Sigmoid colon (tissue), 7 donors: Measurements from ENCODE around the gene PAGR1. TPM values are rescaled to one million over a fixed set of nuclear protein-coding genes. Genes with fewer than 3 reads are reported as not detected.
A peak's percentile ranks its signal among the peaks of the same experiment; 100 is the strongest.

Experiments
- DNase-seq: peaks from one replicate; pipeline ENCODE4 v3.0.0-alpha.2; 2019
- H3K27ac ChIP-seq, 4 donors: fragments of 200-600 bp; sonication (generic); one replicate each; pipeline ENCODE4 v1.5.1; 2016 to 2019; ENCODE audit warnings: mild to moderate bottlenecking in 1 of 4
- H3K27me3 ChIP-seq, 3 donors: fragments of 200-600 bp; sonication (generic); one replicate each; pipeline ENCODE4 v1.5.1; 2019; ENCODE audit warnings: mild to moderate bottlenecking in 1 of 3
- H3K36me3 ChIP-seq, 4 donors: fragments of 200-600 bp; sonication (generic); one replicate each; pipeline ENCODE4 v1.5.1; 2016 to 2019
- H3K4me1 ChIP-seq, 4 donors: fragments of 200-600 bp; sonication (generic); one replicate each; pipeline ENCODE4 v1.5.1; 2017 to 2019
- H3K4me3 ChIP-seq, 4 donors: fragments of 200-600 bp; sonication (generic); one replicate each; pipeline ENCODE4 v1.5.1; 2017 to 2019; ENCODE audit warnings: mild to moderate bottlenecking in 2 of 4, moderate library complexity in 1 of 4
- H3K9me3 ChIP-seq, 4 donors: fragments of 200-600 bp in 3 of 4; sonication (generic) in 3 of 4; one replicate each; pipeline versions ENCODE4 v1.5.1 to v1.6.1; 2013 to 2019
- CTCF ChIP-seq, 4 experiments: fragments of 450-650 bp in 3 of 4; fragments of 200-600 bp in 1 of 4; IDR thresholded peaks; one replicate each; pipeline ENCODE4 v1.5.1; 2016 to 2019; ENCODE audit warnings: antibody characterized with exemption in 4 of 4, mild to moderate bottlenecking in 3 of 4, moderate library complexity in 2 of 4
- EP300 ChIP-seq, 4 donors: sonication (generic); formaldehyde crosslinking; IDR thresholded peaks; one replicate each; pipeline ENCODE4 v1.6.1; 2017; ENCODE audit warnings: antibody characterized with exemption in 4 of 4
- POLR2A ChIP-seq, 2 donors: fragments of 450-650 bp; IDR thresholded peaks; one replicate each; pipeline ENCODE4 v1.6.1; 2016; ENCODE audit warnings: antibody characterized with exemption in 2 of 2, mild to moderate bottlenecking in 2 of 2, moderate library complexity in 2 of 2
- POLR2AphosphoS5 ChIP-seq, 4 donors: sonication (generic); formaldehyde crosslinking; IDR thresholded peaks; one replicate each; pipeline ENCODE4 v1.6.1; 2017; ENCODE audit warnings: antibody characterized with exemption in 4 of 4
- WGBS, 2 donors: extraction: QIAGEN DNeasy Blood & Tissue Kit; methylation state at CpG; one replicate each; pipeline ENCODE4 v1.1.7; 2013; 5-methylcytosine and 5-hydroxymethylcytosine counted together
- intact Hi-C: fragments of 100-400 bp; cut with DNase I; formaldehyde crosslinking; loops from one replicate; pipeline ENCODE4 v1.15.1; 2023
- polyA plus RNA-seq, 3 donors: library from polyadenylated mRNA; stranded (reverse); fragments of 200-250 nt; gene quantifications; one replicate each; pipeline ENCODE4 v1.2.3, GENCODE V29; 2013
- total RNA-seq, 4 donors: library from RNA; depleted of rRNA; stranded (reverse); fragments of >200 nt; gene quantifications; one replicate each; pipeline ENCODE4 v1.1.0, GENCODE V29; 2016
- donor health status: healthy with polysubstance abuse.
- donor health status: Bipolar disorder and iron deficiency.
- donor health status: healthy.

PAGR1 gene
- total and polyA plus RNA-seq, 7 donors, result 18.5 to 36.6 (median 25.9) TPM

GRCh38 chr16:29819506-29819905 is 3.6 kb downstream of the PAGR1 start:
- H3K4me3 ChIP-seq, result peak overlapping the region in 1 of 4 donors; percentile 58
- 20 to 67% methylated on average over 15 of the region's 15 CpGs for whole genome bisulfite sequencing, 2 donors
- intact Hi-C loops, result loop anchor here (5.0 to 10.0 kb wide), 3 partner anchors 153 to 835 kb away; partner anchors contain the start of genes FBRS, PRR14, TAOK2 and TBX6
- H3K27me3 ChIP-seq, result no peaks in the 10 kb centered on the region
- DNase-seq, result no peak
- H3K27ac ChIP-seq, result peak overlapping the region; percentile 78 to 90 (median 84)
- TF ChIP-seq EP300 (IDR thresholded peaks at IDR 0.05) (no peak), CTCF (IDR thresholded peaks at IDR 0.05) (no peak), POLR2A (IDR thresholded peaks at IDR 0.05) (no peak), POLR2AphosphoS5 (IDR thresholded peaks at IDR 0.05) (no peak)
- peaks cover 0 to 16% (median 4%) of the 10 kb centered on the region in 4 donors for H3K36me3 ChIP-seq
- H3K9me3 ChIP-seq, result no peaks in the 10 kb centered on the region
- peaks cover 0 to 80% (median 71%) of the 10 kb centered on the region in 4 donors for H3K4me1 ChIP-seq

- Histone ChIP-seq H3K4me3 (peak within 1 kb of the TSS; percentile 51 to 65 (median 56)), H3K4me1 (peaks cover 0 to 80% (median 71%) of the 10 kb centered on the region in 4 donors), H3K27ac (peak within 1 kb of the TSS; percentile 78 to 90 (median 84)), H3K27me3 (no peaks in the 10 kb centered on the region), H3K36me3 (peaks cover 0 to 16% (median 4%) of the 10 kb centered on the region in 4 donors), H3K9me3 (no peaks in the 10 kb centered on the region)
- intact Hi-C loops, result loop anchor here (2.0 kb wide), 1 partner anchor 29 kb away; no protein-coding TSS in a partner anchor
- 0 to 1% methylated on average over 4 of the region's 4 CpGs for WGBS, 2 donors
- TF ChIP-seq POLR2AphosphoS5 (IDR thresholded peaks at IDR 0.05) (peak; percentile 35 to 82 (median 78)), POLR2A (IDR thresholded peaks at IDR 0.05) (peak in 1 of 2 donors; percentile 82), CTCF (IDR thresholded peaks at IDR 0.05) (no peak)
- DNase-seq, result peak; percentile 89
Measured at GRCh38 chr16:29820271-29820701, 4.3 kb downstream of the PAGR1 start, which contains the start of gene MVP. Gene MVP, plus strand, starts transcription at chr16:29820462. Its CDS starts 10,088 bp downstream, at chr16:29830550.

DNA sequence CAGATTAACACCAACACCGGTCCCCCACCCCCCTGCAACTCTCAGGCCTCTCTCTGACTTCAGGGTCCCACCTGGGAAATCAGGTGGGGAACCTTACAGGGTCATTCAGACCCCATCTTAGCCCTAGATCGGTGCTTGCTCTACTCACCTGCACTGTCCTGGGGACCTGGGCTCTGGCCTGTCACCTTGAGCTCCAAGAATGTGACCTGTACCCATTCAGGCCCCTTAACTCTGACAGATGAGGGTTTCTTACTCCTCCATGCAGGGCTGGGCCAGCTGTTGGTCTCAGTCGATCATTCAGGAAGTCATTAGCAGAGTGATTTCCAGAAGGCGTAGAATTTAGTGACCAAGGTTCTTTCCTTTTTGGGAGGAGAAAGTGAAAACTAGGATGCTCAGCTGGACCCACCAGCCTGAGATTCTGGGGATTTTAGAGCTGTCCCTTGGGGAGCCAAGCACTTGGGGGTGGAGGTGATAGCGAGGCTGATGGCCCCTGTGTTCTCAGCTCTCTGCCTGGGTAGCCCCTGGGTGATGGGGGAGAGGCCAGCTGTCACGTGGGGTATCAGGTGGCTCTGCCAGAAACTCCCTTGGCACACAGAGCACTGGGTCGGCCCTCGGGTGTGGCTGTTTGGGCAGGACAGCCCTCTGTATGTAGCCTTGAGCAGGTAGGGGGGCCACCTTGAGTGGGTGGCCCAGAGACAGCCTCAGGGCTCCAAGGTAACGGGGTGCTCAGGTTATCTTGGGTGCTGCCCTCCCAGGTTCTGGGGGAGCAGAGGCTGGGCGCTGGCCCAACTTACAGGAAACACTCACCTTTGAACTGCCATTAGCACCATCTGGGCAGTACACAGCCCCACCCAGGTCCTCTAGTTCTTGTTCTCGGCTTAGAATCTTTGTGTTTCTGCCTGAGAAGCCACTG is 5.0 kb downstream of the PAGR1 start:
- WGBS, 2 donors, result 1 to 26% methylated on average over 11 of the region's 11 CpGs
- no peak for DNase-seq
- peak overlapping the region; percentile 51 to 65 (median 56) for H3K4me3 ChIP-seq
- peaks cover 0 to 83% (median 77%) of the 10 kb centered on the region in 4 donors for H3K4me1 ChIP-seq
- peak in 1 of 2 donors; percentile 63 for TF ChIP-seq POLR2A (IDR thresholded peaks at IDR 0.05)
- TF ChIP-seq CTCF (IDR thresholded peaks at IDR 0.05), result no peak
- TF ChIP-seq POLR2AphosphoS5 (IDR thresholded peaks at IDR 0.05), result peak in 2 of 4 donors; percentile 16 to 32
- no peak for TF ChIP-seq EP300 (IDR thresholded peaks at IDR 0.05)
- intact Hi-C loops, result loop anchor here (2.0 kb wide), 1 partner anchor 28 kb away; no protein-coding TSS in a partner anchor
- H3K27ac ChIP-seq, result peak overlapping the region; percentile 78 to 90 (median 84)
- no peaks in the 10 kb centered on the region for H3K27me3 ChIP-seq
- H3K9me3 ChIP-seq, result no peaks in the 10 kb centered on the region
- peaks cover 0 to 16% (median 4%) of the 10 kb centered on the region in 4 donors for H3K36me3 ChIP-seq

GRCh38 chr16:29821643-29822115 is 5.7 kb downstream of the PAGR1 start:
- TF ChIP-seq POLR2AphosphoS5 (IDR thresholded peaks at IDR 0.05) (peak in 2 of 4 donors; percentile 3 to 28), CTCF (IDR thresholded peaks at IDR 0.05) (no peak)
- no peak for DNase-seq
- Histone ChIP-seq H3K27ac (peak overlapping the region; percentile 78 to 90 (median 84)), H3K9me3 (no peaks in the 10 kb centered on the region), H3K4me1 (peaks cover 0 to 84% (median 80%) of the 10 kb centered on the region in 4 donors), H3K4me3 (peak overlapping the region; percentile 51 to 65 (median 56)), H3K27me3 (no peaks in the 10 kb centered on the region), H3K36me3 (peaks cover 0 to 16% (median 4%) of the 10 kb centered on the region in 4 donors)
- 4 to 39% methylated on average over 7 of the region's 7 CpGs for WGBS, 2 donors
- intact Hi-C loops, result loop anchor here (2.0 kb wide), 1 partner anchor 27 kb away; no protein-coding TSS in a partner anchor
